Measurements from ENCODE around the gene ISM1. TPM values are rescaled to one million over a fixed set of nuclear protein-coding genes. Genes with fewer than 3 reads are reported as not detected.

ISM1 gene
- total RNA-seq, 2 donors from 2014 or later: 0.59 to 1.3 TPM

DNA sequence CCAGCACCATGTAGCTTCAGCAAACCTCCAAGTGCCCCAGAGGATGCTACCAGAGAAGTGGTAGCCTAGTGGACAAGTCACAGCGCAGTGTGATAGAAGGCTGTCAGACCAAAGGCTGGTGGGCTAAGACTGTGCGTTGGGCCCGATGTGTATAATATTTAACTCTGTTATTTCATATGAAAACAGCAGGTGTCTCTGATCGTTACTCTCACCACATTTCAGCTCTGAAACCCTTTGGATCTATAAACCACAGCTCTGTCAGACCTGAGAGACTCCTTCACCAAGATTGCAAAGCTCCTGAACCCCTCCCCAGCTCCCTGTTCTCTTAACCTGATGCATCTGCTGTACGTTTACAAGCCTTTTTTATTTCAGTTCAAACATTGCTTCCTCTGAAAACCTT is 43.8 kb downstream of the ISM1 start:
- DNase-seq (ENCODE audit: low spot score): no peak
- H3K4me3 ChIP-seq: no peak overlapping the region
- no peaks in the 10 kb centered on the region for H3K36me3 ChIP-seq

DNA sequence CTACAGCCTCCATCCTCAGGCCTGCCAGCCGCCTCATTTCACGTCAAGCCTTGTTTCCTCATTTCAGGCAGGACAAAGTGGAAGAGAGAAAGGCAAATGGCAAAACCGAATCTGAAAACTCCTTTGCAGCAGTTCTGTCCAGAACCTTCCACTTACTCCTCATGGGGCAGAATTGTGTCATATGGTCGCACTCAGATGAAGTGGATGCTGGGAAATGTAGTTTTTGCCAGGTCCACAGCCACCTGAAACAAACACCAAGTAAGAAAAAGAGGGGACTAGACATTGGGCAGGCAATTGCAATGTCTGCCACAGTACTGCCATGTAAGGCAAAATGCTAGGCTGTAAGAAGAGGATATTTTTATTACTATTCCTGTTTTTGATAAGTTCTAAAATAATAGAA is 44.9 kb downstream of the ISM1 start:
- Histone ChIP-seq H3K27me3 (no peaks in the 10 kb centered on the region), H3K4me3 (no peak overlapping the region), H3K27ac (no peak overlapping the region), H3K36me3 (no peaks in the 10 kb centered on the region), H3K9me3 (no peaks in the 10 kb centered on the region), H3K4me1 (no peaks in the 10 kb centered on the region)
- TF ChIP-seq, protein P1, sequence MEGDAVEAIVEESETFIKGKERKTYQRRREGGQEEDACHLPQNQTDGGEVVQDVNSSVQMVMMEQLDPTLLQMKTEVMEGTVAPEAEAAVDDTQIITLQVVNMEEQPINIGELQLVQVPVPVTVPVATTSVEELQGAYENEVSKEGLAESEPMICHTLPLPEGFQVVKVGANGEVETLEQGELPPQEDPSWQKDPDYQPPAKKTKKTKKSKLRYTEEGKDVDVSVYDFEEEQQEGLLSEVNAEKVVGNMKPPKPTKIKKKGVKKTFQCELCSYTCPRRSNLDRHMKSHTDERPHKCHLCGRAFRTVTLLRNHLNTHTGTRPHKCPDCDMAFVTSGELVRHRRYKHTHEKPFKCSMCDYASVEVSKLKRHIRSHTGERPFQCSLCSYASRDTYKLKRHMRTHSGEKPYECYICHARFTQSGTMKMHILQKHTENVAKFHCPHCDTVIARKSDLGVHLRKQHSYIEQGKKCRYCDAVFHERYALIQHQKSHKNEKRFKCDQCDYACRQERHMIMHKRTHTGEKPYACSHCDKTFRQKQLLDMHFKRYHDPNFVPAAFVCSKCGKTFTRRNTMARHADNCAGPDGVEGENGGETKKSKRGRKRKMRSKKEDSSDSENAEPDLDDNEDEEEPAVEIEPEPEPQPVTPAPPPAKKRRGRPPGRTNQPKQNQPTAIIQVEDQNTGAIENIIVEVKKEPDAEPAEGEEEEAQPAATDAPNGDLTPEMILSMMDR (IDR thresholded peaks at IDR 0.05): no peak
- no peak for DNase-seq (ENCODE audit: low spot score)

More for the DNA sequence above, 43.8 kb downstream of the ISM1 start:
- H3K27me3 ChIP-seq: no peaks in the 10 kb centered on the region
- H3K4me1 ChIP-seq: no peaks in the 10 kb centered on the region
- H3K9me3 ChIP-seq: no peaks in the 10 kb centered on the region
- no peak overlapping the region for H3K27ac ChIP-seq
- TF ChIP-seq, protein P1 (IDR thresholded peaks at IDR 0.05): no peak

DNA sequence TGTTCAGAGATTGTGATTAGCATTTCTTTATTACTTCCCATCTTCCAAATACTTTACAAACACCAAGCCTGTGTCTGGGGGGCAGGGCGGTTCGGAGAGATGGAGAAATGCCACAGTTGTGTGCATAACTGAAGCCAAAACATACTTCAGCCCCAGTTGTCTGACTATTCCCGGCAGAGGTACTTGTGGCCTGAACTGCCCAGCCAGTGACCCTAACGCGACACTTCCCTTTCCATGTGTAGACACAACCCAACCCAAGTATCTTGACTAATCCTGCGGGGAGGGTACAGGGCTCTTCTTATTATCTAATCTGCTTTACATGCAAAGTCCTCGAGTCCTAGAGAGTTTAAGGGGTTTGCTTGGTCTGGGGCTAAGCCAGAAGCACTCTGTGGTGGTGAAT is 46.2 kb downstream of the ISM1 start:
- Histone ChIP-seq H3K36me3 (no peaks in the 10 kb centered on the region), H3K27me3 (no peaks in the 10 kb centered on the region), H3K9me3 (no peaks in the 10 kb centered on the region), H3K27ac (no peak overlapping the region), H3K4me1 (no peaks in the 10 kb centered on the region), H3K4me3 (no peak overlapping the region)
- TF ChIP-seq, protein P1 (IDR thresholded peaks at IDR 0.05): no peak
- no peak for DNase-seq (ENCODE audit: low spot score)

DNA sequence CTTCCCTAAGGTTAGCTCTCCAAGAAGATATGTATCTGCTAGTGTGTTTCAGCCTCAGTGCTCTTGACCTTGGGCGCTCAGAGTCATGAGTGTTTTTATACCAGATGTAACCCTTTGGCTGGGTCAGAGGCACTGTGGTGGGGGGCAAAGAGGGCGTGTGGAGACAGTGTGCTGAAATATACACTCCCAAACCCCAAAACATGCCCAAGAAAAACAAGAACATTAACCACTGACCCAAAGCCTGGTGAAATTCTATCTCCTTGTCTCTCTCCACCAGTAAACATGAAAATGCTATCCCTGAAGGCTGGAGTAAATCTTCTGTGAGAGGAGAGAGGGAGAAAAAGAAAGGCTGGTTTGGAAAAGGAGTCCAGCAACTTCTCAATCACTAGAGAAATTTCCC is 47.9 kb downstream of the ISM1 start:
- Histone ChIP-seq H3K27me3 (no peaks in the 10 kb centered on the region), H3K9me3 (no peaks in the 10 kb centered on the region), H3K36me3 (no peaks in the 10 kb centered on the region), H3K4me3 (no peak overlapping the region), H3K4me1 (peaks cover 0 to under 1% of the 10 kb centered on the region in 2 donors), H3K27ac (no peak overlapping the region)
- TF ChIP-seq, protein P1 (IDR thresholded peaks at IDR 0.05): no peak
- DNase-seq (ENCODE audit: low spot score): no peak

DNA sequence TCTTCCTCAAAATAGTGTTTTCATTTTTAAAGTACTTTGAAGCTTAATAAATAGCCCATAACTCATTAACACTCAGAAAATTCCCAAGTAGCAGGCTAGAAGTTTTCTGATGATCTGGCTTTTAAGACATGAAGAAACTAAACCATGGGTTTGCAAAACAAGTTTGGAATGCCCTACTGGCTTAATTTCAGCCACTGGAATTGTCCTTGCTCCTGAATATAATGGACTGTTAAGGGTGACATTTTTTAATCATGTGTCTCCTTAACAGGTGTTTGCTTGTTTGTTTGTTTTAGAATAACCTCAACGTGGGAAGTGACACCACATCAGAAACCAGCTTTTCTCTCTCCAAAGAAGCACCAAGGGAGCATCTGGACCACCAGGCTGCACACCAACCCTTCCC is 49.1 kb downstream of the ISM1 start:
- no peak overlapping the region for H3K4me3 ChIP-seq
- H3K27me3 ChIP-seq: no peaks in the 10 kb centered on the region
- no peak for DNase-seq (ENCODE audit: low spot score)
- peaks cover 0 to 12% of the 10 kb centered on the region in 2 donors for H3K4me1 ChIP-seq
- no peak overlapping the region for H3K27ac ChIP-seq
- no peaks in the 10 kb centered on the region for H3K36me3 ChIP-seq
- TF ChIP-seq, protein P1 (IDR thresholded peaks at IDR 0.05): no peak
- no peaks in the 10 kb centered on the region for H3K9me3 ChIP-seq

DNA sequence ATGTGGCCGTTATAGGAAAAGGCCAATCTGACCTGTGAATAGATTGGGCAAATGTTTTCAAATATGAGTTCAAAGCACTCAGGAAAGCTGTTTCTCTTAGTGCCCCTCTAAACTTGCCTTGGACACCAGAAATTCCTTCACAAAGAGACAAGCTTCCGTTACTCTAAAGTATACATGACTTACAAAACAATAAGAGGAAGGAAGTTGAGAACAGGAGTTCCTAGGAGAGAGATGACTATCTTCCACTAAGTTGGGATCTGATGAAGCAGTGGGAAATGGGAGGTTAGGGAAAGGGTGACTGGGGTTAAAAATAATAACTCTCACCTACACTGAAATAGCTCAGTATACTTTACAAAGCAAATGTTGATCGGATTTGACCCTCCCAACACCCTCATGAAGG is 50.0 kb downstream of the ISM1 start:
- H3K27ac ChIP-seq: no peak overlapping the region
- TF ChIP-seq, protein P1 (IDR thresholded peaks at IDR 0.05): no peak
- no peak for DNase-seq (ENCODE audit: low spot score)

More for the DNA sequence above, 50.0 kb downstream of the ISM1 start:
- Histone ChIP-seq H3K4me3 (no peak overlapping the region), H3K36me3 (no peaks in the 10 kb centered on the region), H3K9me3 (no peaks in the 10 kb centered on the region), H3K4me1 (peaks cover 0 to 12% of the 10 kb centered on the region in 2 donors), H3K27me3 (no peaks in the 10 kb centered on the region)

Measured in right atrium auricular region (tissue), 2 donors.